Colonic mucosa (tissue), 4 donors: ENCODE measurements around the gene GPALPP1. TPM values are rescaled to one million over a fixed set of nuclear protein-coding genes. Genes with fewer than 3 reads are reported as not detected.
"Not testable (repeated sequence)": the region's sequence is repeated elsewhere in the genome, so short reads cannot be mapped to it uniquely, and the experiment has no call there.

Source experiments
- DNase-seq: peaks from one replicate; pipeline ENCODE4 v3.0.0-alpha.2; 2020
- H3K27ac ChIP-seq: fragments of 200-600 bp; one replicate; pipeline ENCODE4 v1.8.0; 2021
- H3K27me3 ChIP-seq: fragments of 200-600 bp; one replicate; pipeline ENCODE4 v1.8.0; 2021
- H3K36me3 ChIP-seq: fragments of 200-600 bp; one replicate; pipeline ENCODE4 v1.8.0; 2021
- H3K4me1 ChIP-seq: fragments of 200-600 bp; one replicate; pipeline ENCODE4 v1.8.0; 2021; ENCODE audit warnings: mild to moderate bottlenecking
- H3K4me3 ChIP-seq: fragments of 200-600 bp; one replicate; pipeline ENCODE4 v1.8.0; 2021
- H3K9ac ChIP-seq, 2 donors: one replicate each; pipeline ENCODE4 v1.7.0; 2013; ENCODE audit warnings: control low read depth in 2 of 2, low read depth in 2 of 2, low read length in 2 of 2
- H3K9me3 ChIP-seq: fragments of 200-600 bp; one replicate; pipeline ENCODE4 v1.8.0; 2021
- intact Hi-C: fragments of 100-400 bp; cut with DNase I; formaldehyde crosslinking; loops from one replicate; pipeline ENCODE4 v1.14.1; 2022
- total RNA-seq, 2 donors: library from RNA; stranded (reverse); fragmentation: NEBNext Ultra II Directional in 1 of 2; extraction: Animal tissue kit (Norgen Biotek cat#: 25700) in 1 of 2; gene quantifications; one replicate each; pipeline ENCODE4 v1.2.1, GENCODE V29; 2021
- TF ChIP-seq, protein P1 (sequence below): fragments of 200-600 bp; IDR thresholded peaks from one replicate; pipeline ENCODE4 v1.8.0; 2022; ENCODE audit warnings: antibody characterized with exemption, mild to moderate bottlenecking
- donor health status: healthy.
- donor health status: DM: no; HTN: no; CAD: no.
- donor health status: DM: no; HTN: no; CAD: no.

Gene GPALPP1
- total RNA-seq, 2 donors from 2014 or later, result 15.8 to 16.0 TPM

DNA sequence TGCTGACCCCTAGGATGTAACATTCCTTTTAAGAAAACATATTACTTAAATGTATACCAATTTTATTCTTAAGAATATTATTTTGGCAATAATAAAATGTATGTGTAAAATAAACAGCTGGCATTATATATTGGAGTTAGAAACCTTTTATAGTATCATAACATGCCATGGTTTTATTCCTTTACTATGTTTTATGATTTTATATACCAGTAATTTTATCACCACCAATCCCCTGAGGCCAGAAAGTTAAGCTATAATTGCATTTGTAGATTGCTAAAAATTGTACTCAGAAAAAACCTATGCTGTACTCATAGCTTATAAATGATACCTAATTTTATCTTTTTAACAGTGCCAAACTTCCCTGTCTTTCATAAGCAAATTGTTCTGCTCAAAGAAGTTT, 17.9 kb downstream of the GPALPP1 start:
- TF ChIP-seq, protein P1, sequence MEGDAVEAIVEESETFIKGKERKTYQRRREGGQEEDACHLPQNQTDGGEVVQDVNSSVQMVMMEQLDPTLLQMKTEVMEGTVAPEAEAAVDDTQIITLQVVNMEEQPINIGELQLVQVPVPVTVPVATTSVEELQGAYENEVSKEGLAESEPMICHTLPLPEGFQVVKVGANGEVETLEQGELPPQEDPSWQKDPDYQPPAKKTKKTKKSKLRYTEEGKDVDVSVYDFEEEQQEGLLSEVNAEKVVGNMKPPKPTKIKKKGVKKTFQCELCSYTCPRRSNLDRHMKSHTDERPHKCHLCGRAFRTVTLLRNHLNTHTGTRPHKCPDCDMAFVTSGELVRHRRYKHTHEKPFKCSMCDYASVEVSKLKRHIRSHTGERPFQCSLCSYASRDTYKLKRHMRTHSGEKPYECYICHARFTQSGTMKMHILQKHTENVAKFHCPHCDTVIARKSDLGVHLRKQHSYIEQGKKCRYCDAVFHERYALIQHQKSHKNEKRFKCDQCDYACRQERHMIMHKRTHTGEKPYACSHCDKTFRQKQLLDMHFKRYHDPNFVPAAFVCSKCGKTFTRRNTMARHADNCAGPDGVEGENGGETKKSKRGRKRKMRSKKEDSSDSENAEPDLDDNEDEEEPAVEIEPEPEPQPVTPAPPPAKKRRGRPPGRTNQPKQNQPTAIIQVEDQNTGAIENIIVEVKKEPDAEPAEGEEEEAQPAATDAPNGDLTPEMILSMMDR, result no peak
- H3K4me3 ChIP-seq, result no peak overlapping the region
- no peaks in the 10 kb centered on the region for H3K4me1 ChIP-seq
- no peak overlapping the region for H3K27ac ChIP-seq
- no peak for DNase-seq
- no peaks in the 10 kb centered on the region for H3K27me3 ChIP-seq
- intact Hi-C loops, result no loop called here
- H3K9ac ChIP-seq, result no peak overlapping the region
- H3K9me3 ChIP-seq, result no peaks in the 10 kb centered on the region
- H3K36me3 ChIP-seq, result no peaks in the 10 kb centered on the region

DNA sequence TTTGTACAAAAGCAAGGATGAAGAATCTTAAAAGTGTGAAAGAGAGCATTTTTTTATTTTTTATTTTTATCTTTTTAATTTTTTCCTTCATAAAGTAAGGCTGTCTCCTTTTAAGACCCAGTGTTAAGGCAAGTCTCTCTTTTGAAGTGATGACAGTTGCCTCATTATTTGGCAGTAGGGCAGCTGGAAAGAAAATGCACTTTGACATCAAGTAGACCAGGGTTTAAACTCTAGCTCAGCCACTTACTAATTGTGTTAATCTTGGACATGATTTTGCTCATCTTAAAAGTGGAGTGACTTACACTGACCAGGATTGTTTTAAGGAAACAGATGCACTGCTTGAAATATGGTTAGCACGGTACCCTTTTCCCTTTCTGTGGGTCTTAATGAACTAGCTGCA, 18.5 kb downstream of the GPALPP1 start:
- Histone ChIP-seq H3K9me3 (no peaks in the 10 kb centered on the region), H3K4me1 (no peaks in the 10 kb centered on the region), H3K27ac (no peak overlapping the region), H3K36me3 (no peaks in the 10 kb centered on the region), H3K27me3 (no peaks in the 10 kb centered on the region), H3K4me3 (no peak overlapping the region), H3K9ac (no peak overlapping the region)
- TF ChIP-seq, protein P1, result no peak
- DNase-seq, result no peak
- intact Hi-C loops, result no loop called here

DNA sequence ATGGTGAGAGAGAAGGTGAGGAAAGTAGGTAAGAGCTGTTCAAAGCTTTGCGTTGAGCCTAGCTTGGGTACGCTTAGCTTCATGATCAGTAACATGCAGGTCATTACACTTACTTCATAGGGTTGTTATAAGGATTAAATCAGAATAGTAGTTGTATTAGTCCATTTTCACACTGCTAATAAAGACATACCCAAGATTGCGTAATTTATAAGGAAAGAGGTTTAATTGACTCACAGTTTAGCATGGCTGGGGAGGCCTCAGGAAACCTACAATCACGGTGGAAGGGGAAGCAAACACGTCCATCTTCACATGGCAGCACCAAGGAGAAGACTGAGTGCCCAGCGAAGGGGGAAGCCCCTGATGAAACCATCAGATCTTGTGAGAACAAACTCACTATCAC, 21.9 kb downstream of the GPALPP1 start:
- H3K36me3 ChIP-seq, result no peaks in the 10 kb centered on the region
- no peaks in the 10 kb centered on the region for H3K27me3 ChIP-seq
- DNase-seq, result no peak
- H3K4me1 ChIP-seq, result no peaks in the 10 kb centered on the region
- no peak overlapping the region for H3K4me3 ChIP-seq
- H3K9ac ChIP-seq, result no peak overlapping the region
- intact Hi-C loops, result no loop called here
- H3K9me3 ChIP-seq, result no peaks in the 10 kb centered on the region
- TF ChIP-seq, protein P1, result no peak
- H3K27ac ChIP-seq, result no peak overlapping the region

DNA sequence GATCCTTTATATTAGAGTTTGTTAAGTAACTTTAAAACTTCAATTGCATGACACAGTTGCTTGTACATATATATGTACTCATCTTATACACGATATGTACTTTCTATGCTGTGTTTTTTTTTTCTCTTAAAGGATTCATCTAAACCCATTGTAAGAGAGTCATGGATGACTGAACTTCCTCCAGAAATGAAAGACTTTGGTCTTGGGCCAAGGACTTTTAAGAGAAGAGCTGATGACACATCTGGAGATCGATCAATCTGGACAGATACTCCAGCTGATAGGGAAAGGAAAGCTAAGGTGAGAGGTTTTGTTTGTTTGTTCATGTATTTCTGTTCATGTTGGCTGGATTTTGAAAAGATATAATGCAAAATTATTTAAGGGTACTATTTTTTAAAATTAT, 26.0 kb downstream of the GPALPP1 start:
- TF ChIP-seq, protein P1, result no peak
- Histone ChIP-seq H3K4me3 (no peak overlapping the region), H3K9ac (no peak overlapping the region), H3K36me3 (peaks cover 2% of the 10 kb centered on the region), H3K27me3 (no peaks in the 10 kb centered on the region), H3K9me3 (no peaks in the 10 kb centered on the region), H3K27ac (no peak overlapping the region), H3K4me1 (no peaks in the 10 kb centered on the region)
- intact Hi-C loops, result no loop called here
- DNase-seq, result no peak

DNA sequence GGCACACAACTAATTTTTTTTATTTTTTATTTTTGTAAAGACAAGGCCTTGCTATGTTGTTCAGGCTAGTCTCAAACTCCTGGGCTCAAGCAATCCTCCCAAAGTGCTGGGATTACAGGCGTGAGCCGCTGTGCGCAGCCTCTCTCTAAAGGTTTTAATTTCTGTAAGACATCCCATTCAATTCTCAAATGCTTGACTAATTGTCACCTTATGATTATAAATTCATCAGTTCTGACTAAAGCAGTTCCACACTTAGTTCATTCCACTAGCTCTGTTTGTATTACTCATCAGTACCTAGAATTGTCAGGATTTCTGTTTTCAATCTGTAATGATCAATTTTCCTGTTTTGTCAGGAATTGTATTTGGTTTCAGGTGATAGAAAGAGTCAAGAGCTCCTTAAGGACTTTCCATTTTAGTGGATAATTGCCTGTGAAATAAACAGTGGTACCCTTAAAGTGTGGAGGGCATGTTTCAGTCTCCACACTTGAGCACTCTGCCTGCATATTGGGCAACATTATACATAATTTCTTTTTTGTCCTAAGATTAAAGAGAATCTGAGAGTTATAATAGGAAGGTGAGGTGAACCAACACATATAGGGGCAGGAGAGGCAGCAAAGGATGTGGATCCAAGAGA, 27.6 kb downstream of the GPALPP1 start:
- DNase-seq, result no peak
- Histone ChIP-seq H3K36me3 (peaks cover 3% of the 10 kb centered on the region), H3K9me3 (no peaks in the 10 kb centered on the region), H3K4me1 (no peaks in the 10 kb centered on the region), H3K4me3 (no peak overlapping the region), H3K27ac (no peak overlapping the region), H3K9ac (no peak overlapping the region), H3K27me3 (no peaks in the 10 kb centered on the region)
- intact Hi-C loops, result no loop called here
- TF ChIP-seq, protein P1, result no peak

DNA sequence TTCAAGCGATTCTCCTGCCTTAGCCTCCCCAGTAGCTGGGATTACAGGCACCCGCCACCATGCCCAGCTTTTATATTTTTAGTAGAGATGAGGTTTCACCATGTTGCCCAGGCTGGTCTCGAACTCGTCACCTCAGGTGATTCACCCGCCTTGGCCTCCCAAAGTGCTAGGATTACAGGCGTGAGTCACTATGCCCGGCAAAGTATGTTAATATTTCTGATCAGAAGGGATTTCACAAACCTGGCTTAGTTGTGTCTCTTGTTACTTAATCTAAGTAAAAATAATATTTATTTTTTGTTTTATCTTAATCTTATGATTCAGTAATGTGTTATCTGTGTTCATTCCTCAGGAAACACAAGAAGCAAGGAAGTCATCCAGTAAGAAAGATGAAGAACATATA, 30.6 kb downstream of the GPALPP1 start:
- DNase-seq, intact Hi-C loops, H3K27ac ChIP-seq, H3K4me3 ChIP-seq, H3K9me3 ChIP-seq, H3K27me3 ChIP-seq, H3K4me1 ChIP-seq, H3K9ac ChIP-seq, H3K36me3 ChIP-seq: not testable (repeated sequence)
